ENCODE results near the gene SPRTN. TPM values are rescaled to one million over a fixed set of nuclear protein-coding genes. Genes with fewer than 3 reads are reported as not detected.

SPRTN gene
- total and polyA plus RNA-seq, 10 donors, result 3.1 to 28.7 (median 11.6) TPM

- WGBS, 5 donors, result 62 to 89% (median 80%) methylated on average over 9 to 10 of the region's 10 CpGs
- TF ChIP-seq, protein P1, sequence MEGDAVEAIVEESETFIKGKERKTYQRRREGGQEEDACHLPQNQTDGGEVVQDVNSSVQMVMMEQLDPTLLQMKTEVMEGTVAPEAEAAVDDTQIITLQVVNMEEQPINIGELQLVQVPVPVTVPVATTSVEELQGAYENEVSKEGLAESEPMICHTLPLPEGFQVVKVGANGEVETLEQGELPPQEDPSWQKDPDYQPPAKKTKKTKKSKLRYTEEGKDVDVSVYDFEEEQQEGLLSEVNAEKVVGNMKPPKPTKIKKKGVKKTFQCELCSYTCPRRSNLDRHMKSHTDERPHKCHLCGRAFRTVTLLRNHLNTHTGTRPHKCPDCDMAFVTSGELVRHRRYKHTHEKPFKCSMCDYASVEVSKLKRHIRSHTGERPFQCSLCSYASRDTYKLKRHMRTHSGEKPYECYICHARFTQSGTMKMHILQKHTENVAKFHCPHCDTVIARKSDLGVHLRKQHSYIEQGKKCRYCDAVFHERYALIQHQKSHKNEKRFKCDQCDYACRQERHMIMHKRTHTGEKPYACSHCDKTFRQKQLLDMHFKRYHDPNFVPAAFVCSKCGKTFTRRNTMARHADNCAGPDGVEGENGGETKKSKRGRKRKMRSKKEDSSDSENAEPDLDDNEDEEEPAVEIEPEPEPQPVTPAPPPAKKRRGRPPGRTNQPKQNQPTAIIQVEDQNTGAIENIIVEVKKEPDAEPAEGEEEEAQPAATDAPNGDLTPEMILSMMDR (IDR thresholded peaks at IDR 0.05 in 8 of 11, conservative IDR thresholded peaks at IDR 0.05 in 3 of 11), result no peak
- no peak for TF ChIP-seq POLR2AphosphoS5 (IDR thresholded peaks at IDR 0.05)
- TF ChIP-seq POLR2A (IDR thresholded peaks at IDR 0.05), result no peak
- intact Hi-C loops (cut with DNase I; ENCODE audit: low total_unique reads), result no loop called here
- Histone ChIP-seq H3K4me3 (no peak overlapping the region), H3K27ac (no peak overlapping the region), H3K4me1 (peaks cover 5 to 24% (median 7%) of the 10 kb centered on the region in 6 donors), H3K27me3 (replicated peaks in 1 of 7) (no peaks in the 10 kb centered on the region), H3K9me3 (no peaks in the 10 kb centered on the region), H3K36me3 (peaks cover 0 to 38% (median 11%) of the 10 kb centered on the region in 6 donors)
- DNase-seq, result no peak
Measured at GRCh38 chr1:231357187-231357772, 19.2 kb downstream of the SPRTN start.

GRCh38 chr1:231357831-231358354 lies 19.8 kb downstream of the SPRTN start:
- intact Hi-C loops (cut with DNase I; ENCODE audit: low total_unique reads), result no loop called here
- no peak for TF ChIP-seq POLR2A (IDR thresholded peaks at IDR 0.05)
- TF ChIP-seq, protein P1 (IDR thresholded peaks at IDR 0.05 in 8 of 11, conservative IDR thresholded peaks at IDR 0.05 in 3 of 11), result peak; percentile 37 to 85 (median 79)
- peak in 1 of 3 donors; percentile 57 for TF ChIP-seq POLR2AphosphoS5 (IDR thresholded peaks at IDR 0.05)
- Histone ChIP-seq H3K36me3 (peaks cover 0 to 34% (median 5%) of the 10 kb centered on the region in 6 donors), H3K4me3 (no peak overlapping the region), H3K4me1 (peaks cover 5 to 24% (median 7%) of the 10 kb centered on the region in 6 donors), H3K27me3 (replicated peaks in 1 of 7) (no peaks in the 10 kb centered on the region), H3K9me3 (no peaks in the 10 kb centered on the region), H3K27ac (no peak overlapping the region)
- 18 to 31% (median 21%) methylated on average over 4 of the region's 4 CpGs for WGBS, 5 donors
- DNase-seq, result no peak

DNA sequence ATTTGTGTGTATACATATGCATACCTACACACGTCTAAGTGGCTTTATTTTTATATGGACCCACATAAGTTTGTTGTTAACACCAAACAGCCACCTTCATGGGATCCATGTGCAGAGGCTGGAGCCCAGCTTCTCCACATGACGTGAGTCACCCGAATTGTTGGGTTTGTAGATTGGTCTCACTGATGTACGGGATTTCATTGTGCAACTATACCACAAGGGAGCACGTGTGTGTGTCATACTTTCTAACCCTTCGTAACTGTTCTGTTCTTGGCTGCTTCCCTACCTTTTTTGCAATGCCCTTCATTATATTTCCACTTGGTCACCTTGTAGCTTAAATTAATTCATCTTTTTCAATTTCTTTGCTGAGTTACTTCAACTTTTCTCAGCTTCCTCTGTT lies 21.0 kb downstream of the SPRTN start:
- intact Hi-C loops (cut with DNase I; ENCODE audit: low total_unique reads), result no loop called here
- DNase-seq, result no peak
- 46 to 82% (median 65%) methylated on average over 6 of the region's 6 CpGs for WGBS, 5 donors
- Histone ChIP-seq H3K27ac (no peak overlapping the region), H3K4me3 (no peak overlapping the region), H3K9me3 (no peaks in the 10 kb centered on the region), H3K4me1 (peaks cover 5 to 24% (median 7%) of the 10 kb centered on the region in 6 donors), H3K27me3 (replicated peaks in 1 of 7) (no peaks in the 10 kb centered on the region), H3K36me3 (peaks cover 0 to 32% (median under 1%) of the 10 kb centered on the region in 6 donors)
- TF ChIP-seq, protein P1 (IDR thresholded peaks at IDR 0.05 in 8 of 11, conservative IDR thresholded peaks at IDR 0.05 in 3 of 11), result no peak
- TF ChIP-seq POLR2AphosphoS5 (IDR thresholded peaks at IDR 0.05) (peak in 1 of 3 donors; percentile 57), POLR2A (IDR thresholded peaks at IDR 0.05) (no peak)

GRCh38 chr1:231362325-231362724 lies 24.2 kb downstream of the SPRTN start:
- WGBS, 5 donors, result 84 to 100% (median 95%) methylated on average over 1 of the region's 1 CpG
- DNase-seq, result no peak
- H3K27me3 ChIP-seq (replicated peaks in 1 of 7), result no peaks in the 10 kb centered on the region
- H3K4me1 ChIP-seq, result peaks cover 4 to 23% (median 7%) of the 10 kb centered on the region in 6 donors
- intact Hi-C loops (cut with DNase I; ENCODE audit: low total_unique reads), result loop anchor here (5.0 to 10.0 kb wide), 2 partner anchors 52 to 230 kb away; no protein-coding TSS in a partner anchor
- H3K4me3 ChIP-seq, result no peak overlapping the region
- no peak overlapping the region for H3K27ac ChIP-seq
- H3K36me3 ChIP-seq, result peaks cover 0 to 57% (median 16%) of the 10 kb centered on the region in 6 donors
- TF ChIP-seq POLR2AphosphoS5 (IDR thresholded peaks at IDR 0.05) (no peak), POLR2A (IDR thresholded peaks at IDR 0.05) (no peak)
- TF ChIP-seq, protein P1 (IDR thresholded peaks at IDR 0.05 in 8 of 11, conservative IDR thresholded peaks at IDR 0.05 in 3 of 11), result no peak
- H3K9me3 ChIP-seq, result no peaks in the 10 kb centered on the region
